DND-41 (cell line): Measurements from ENCODE around the gene SLC22A12.

Experiments used
- ATAC-seq: fragments of 200-7000 bp; cut with Tn5 transposase; 3 replicates; pipeline ENCODE4 v1.9.1; 2021; ENCODE audit warnings: low read depth; ENCODE audit not compliant: insufficient read depth
- DNase-seq: peaks from one replicate; pipeline ENCODE4 v3.0.0-alpha.2; 2020
- H2AFZ ChIP-seq: 2 replicates; pipeline ENCODE4 v1.6.0; 2012; ENCODE audit warnings: low read depth, low read length
- H3K27ac ChIP-seq: 2 replicates; pipeline ENCODE4 v1.5.1; 2012; ENCODE audit warnings: low read length, inconsistent platforms
- H3K27me3 ChIP-seq: fragments of 200-600 bp; sonication (generic); 2 replicates; pipeline ENCODE4 v1.6.0; 2012; ENCODE audit warnings: low read length, mild to moderate bottlenecking, inconsistent platforms; ENCODE audit not compliant: insufficient read depth, poor library complexity
- H3K36me3 ChIP-seq: 2 replicates; pipeline ENCODE4 v1.5.1; 2012; ENCODE audit warnings: low read length, inconsistent platforms; ENCODE audit not compliant: insufficient read depth
- H3K4me1 ChIP-seq: 2 replicates; pipeline ENCODE4 v1.5.1; 2012; ENCODE audit warnings: mild to moderate bottlenecking, low read length; ENCODE audit not compliant: insufficient read depth
- H3K4me2 ChIP-seq: 2 replicates; pipeline ENCODE4 v1.6.0; 2012; ENCODE audit warnings: mild to moderate bottlenecking, moderate library complexity, low read length, inconsistent platforms; ENCODE audit not compliant: insufficient read depth
- H3K4me3 ChIP-seq, 2 experiments: fragments of 200-600 bp in 1 of 2; shearing (Covaris generic) in 1 of 2; 2 replicates each; pipeline ENCODE4 v1.5.1; 2012 to 2016; ENCODE audit warnings: inconsistent platforms in 2 of 2, low read length in 2 of 2, mild to moderate bottlenecking in 2 of 2, low read depth in 1 of 2, moderate library complexity in 1 of 2
- H3K79me2 ChIP-seq: 2 replicates; pipeline ENCODE4 v1.6.0; 2012; ENCODE audit warnings: low read length, inconsistent platforms; ENCODE audit not compliant: insufficient read depth
- H3K9ac ChIP-seq: 2 replicates; pipeline ENCODE4 v1.6.0; 2012; ENCODE audit warnings: low read depth, mild to moderate bottlenecking, inconsistent platforms, low read length, moderate library complexity
- H3K9me3 ChIP-seq: 2 replicates; pipeline ENCODE4 v1.5.1; 2012; ENCODE audit warnings: low read length, moderate library complexity, mild to moderate bottlenecking, inconsistent platforms; ENCODE audit not compliant: insufficient read depth, severe bottlenecking
- H4K20me1 ChIP-seq: 2 replicates; pipeline ENCODE4 v1.6.0; 2012; ENCODE audit warnings: low read length; ENCODE audit not compliant: insufficient read depth
- CTCF ChIP-seq: IDR thresholded peaks from 2 replicates; pipeline ENCODE4 v1.5.1; 2012; ENCODE audit warnings: borderline replicate concordance, low read length, moderate library complexity, mild to moderate bottlenecking; ENCODE audit not compliant: poor library complexity, severe bottlenecking; ENCODE audit errors: extremely low read depth
- EZH2 ChIP-seq: IDR thresholded peaks from 3 replicates; pipeline ENCODE4 v1.6.1; 2012; ENCODE audit warnings: borderline replicate concordance, low read depth, mild to moderate bottlenecking, moderate library complexity, low read length, inconsistent platforms; ENCODE audit not compliant: severe bottlenecking

SLC22A12 gene

GRCh38 chr11:64603411-64604110 is 12.5 kb downstream of the SLC22A12 start:
- no peak overlapping the region for H2AFZ ChIP-seq
- no peaks in the 10 kb centered on the region for H3K27me3 ChIP-seq
- H3K4me2 ChIP-seq, result no peak overlapping the region
- H3K4me1 ChIP-seq, result no peaks in the 10 kb centered on the region
- no peak for ATAC-seq
- H3K9me3 ChIP-seq, result no peaks in the 10 kb centered on the region
- TF ChIP-seq EZH2 (no peak), CTCF (no peak)
- no peak for DNase-seq
- no peak overlapping the region for H3K27ac ChIP-seq
- no peak overlapping the region for H3K4me3 ChIP-seq
- no peaks in the 10 kb centered on the region; the same call in 1 of the 2 replicates for H4K20me1 ChIP-seq
- H3K9ac ChIP-seq, result no peak overlapping the region
- no peaks in the 10 kb centered on the region for H3K36me3 ChIP-seq
- H3K79me2 ChIP-seq, result no peaks in the 10 kb centered on the region

- Histone ChIP-seq H3K79me2 (no peaks in the 10 kb centered on the region), H3K4me1 (no peaks in the 10 kb centered on the region), H2AFZ (no peak overlapping the region), H3K9me3 (no peaks in the 10 kb centered on the region), H3K4me2 (no peak overlapping the region), H3K4me3 (no peak overlapping the region), H3K9ac (no peak overlapping the region), H4K20me1 (no peaks in the 10 kb centered on the region; the same call in 1 of the 2 replicates), H3K27me3 (no peaks in the 10 kb centered on the region), H3K36me3 (no peaks in the 10 kb centered on the region), H3K27ac (no peak overlapping the region)
- TF ChIP-seq CTCF, result no peak
- TF ChIP-seq EZH2, result no peak
- no peak for DNase-seq
- no peak for ATAC-seq
These were observed 13.6 kb downstream of the SLC22A12 start for GRCh38 chr11:64604458-64605243.

DNA sequence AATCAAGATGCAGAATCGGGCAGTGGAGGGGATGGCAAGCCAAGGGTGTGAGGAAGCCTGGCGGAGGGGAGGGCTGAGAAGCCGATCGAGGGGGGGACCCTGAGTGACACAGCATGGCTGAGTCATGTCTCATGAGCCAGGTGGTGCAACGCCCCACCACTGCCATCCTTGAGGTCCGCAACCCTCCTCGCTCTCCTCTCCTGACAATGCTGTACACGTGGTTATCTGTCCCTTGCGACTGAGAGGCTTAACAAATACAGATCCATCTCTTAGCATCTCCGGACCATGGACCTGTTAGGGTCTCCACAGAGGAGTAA is 14.2 kb downstream of the SLC22A12 start:
- Histone ChIP-seq H3K27me3 (no peaks in the 10 kb centered on the region), H4K20me1 (no peaks in the 10 kb centered on the region; the same call in 1 of the 2 replicates), H3K4me2 (no peak overlapping the region), H3K36me3 (no peaks in the 10 kb centered on the region), H3K4me1 (no peaks in the 10 kb centered on the region), H3K27ac (no peak overlapping the region), H3K4me3 (no peak overlapping the region), H3K9ac (no peak overlapping the region), H3K79me2 (no peaks in the 10 kb centered on the region), H3K9me3 (no peaks in the 10 kb centered on the region), H2AFZ (no peak overlapping the region)
- DNase-seq (no peak), ATAC-seq (no peak)
- TF ChIP-seq EZH2 (no peak), CTCF (no peak)
